GM19328 (cell line): ENCODE results near the gene ADAP1.
A peak's percentile ranks its signal among the peaks of the same experiment; 100 is the strongest.
"Not testable (repeated sequence)": the region's sequence is repeated elsewhere in the genome, so short reads cannot be mapped to it uniquely, and the experiment has no call there.

Experiments
- ATAC-seq: cut with Tn5 transposase; IDR thresholded peaks from one replicate; pipeline ENCODE4 v1.9.1; 2021; ENCODE audit warnings: mild to moderate bottlenecking, moderate library complexity; ENCODE audit not compliant: unreplicated experiment

ADAP1 gene

GRCh38 chr7:924042-924441 lies 30.4 kb downstream of the ADAP1 start:
- ATAC-seq = not testable (repeated sequence)

- peak; percentile 78 for ATAC-seq
Measured at GRCh38 chr7:923108-924041, 31.1 kb downstream of the ADAP1 start.

GRCh38 chr7:922334-923107 lies 32.0 kb downstream of the ADAP1 start:
- ATAC-seq = no peak

- no peak for ATAC-seq
Measured at GRCh38 chr7:921581-922333, 32.7 kb downstream of the ADAP1 start.

- ATAC-seq = no peak
Measured at GRCh38 chr7:921071-921461, 33.4 kb downstream of the ADAP1 start.

- ATAC-seq = no peak
Measured at GRCh38 chr7:920351-921070, 34.0 kb downstream of the ADAP1 start.

- no peak for ATAC-seq
Measured at GRCh38 chr7:919924-920341, 34.5 kb downstream of the ADAP1 start.

- ATAC-seq = no peak
Measured at GRCh38 chr7:919114-919442, 35.4 kb downstream of the ADAP1 start.

GRCh38 chr7:918441-919113 lies 35.9 kb downstream of the ADAP1 start:
- ATAC-seq = no peak

GRCh38 chr7:918118-918425 lies 36.4 kb downstream of the ADAP1 start:
- no peak for ATAC-seq

GRCh38 chr7:917255-918117 lies 37.0 kb downstream of the ADAP1 start:
- no peak for ATAC-seq

GRCh38 chr7:916291-916941 lies 38.1 kb downstream of the ADAP1 start:
- ATAC-seq = no peak

- ATAC-seq = no peak
Measured at GRCh38 chr7:915291-916218, 38.9 kb downstream of the ADAP1 start.

GRCh38 chr7:914521-915194 lies 39.8 kb downstream of the ADAP1 start:
- ATAC-seq = no peak

GRCh38 chr7:913736-914520 lies 40.6 kb downstream of the ADAP1 start:
- no peak for ATAC-seq

GRCh38 chr7:911791-912480 lies 42.5 kb downstream of the ADAP1 start:
- ATAC-seq = no peak
